HG02973 (cell line): ENCODE results near the gene SLC29A4.
"Not testable (repeated sequence)": the region's sequence is repeated elsewhere in the genome, so short reads cannot be mapped to it uniquely, and the experiment has no call there.

Source experiments
- ATAC-seq: cut with Tn5 transposase; IDR thresholded peaks from one replicate; pipeline ENCODE4 v1.9.1; 2021; ENCODE audit warnings: moderate library complexity; ENCODE audit not compliant: unreplicated experiment

Gene SLC29A4

DNA sequence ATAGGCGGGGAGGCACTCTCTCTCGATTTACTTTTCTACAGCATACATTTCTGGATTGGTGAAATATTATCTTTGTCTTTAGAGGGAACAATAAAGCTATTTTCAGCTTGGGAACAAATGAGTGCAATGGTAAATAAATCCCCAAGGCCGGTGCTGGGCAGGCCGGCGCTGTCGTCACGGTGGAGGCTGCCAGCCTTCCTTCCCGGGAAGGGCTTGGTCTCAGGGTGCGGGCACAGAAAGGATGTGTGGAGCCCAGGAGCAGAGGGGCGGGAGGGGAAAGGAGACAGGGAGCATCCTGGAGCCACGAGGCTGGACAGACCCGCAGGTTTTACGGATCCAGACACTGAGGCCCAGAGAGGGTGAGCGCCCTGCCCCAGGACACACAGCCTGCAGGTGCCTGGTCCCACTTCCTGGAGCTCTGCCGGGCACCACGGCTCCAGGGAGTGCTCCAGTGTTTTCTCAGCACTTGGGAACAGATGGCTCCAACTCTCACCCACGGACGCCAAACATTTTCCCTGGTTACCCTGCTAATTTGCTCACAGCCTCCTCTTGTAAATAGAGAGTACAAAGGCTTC lies 8.8 kb upstream of the SLC29A4 start:
- not testable (repeated sequence) for ATAC-seq

DNA sequence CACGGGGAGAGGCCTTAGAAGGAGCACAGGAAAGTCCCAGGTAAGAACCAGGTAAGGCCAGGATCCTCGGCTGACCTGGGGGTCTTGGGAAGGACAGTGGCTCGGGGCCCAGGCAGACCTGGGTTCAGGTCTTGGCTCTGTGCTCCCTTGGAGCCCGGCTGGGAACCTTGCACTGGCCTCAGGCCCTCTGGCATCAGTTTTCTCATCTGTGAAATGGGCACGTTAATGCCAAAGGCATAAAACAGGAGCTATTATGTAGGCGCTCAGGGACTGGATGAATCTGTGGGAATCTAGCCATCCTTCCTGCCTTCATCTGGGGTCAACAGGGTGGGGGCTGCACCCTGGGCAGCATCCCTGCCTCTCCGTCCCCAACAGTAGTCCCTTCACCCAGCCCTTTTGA lies 8.3 kb upstream of the SLC29A4 start:
- no peak for ATAC-seq

DNA sequence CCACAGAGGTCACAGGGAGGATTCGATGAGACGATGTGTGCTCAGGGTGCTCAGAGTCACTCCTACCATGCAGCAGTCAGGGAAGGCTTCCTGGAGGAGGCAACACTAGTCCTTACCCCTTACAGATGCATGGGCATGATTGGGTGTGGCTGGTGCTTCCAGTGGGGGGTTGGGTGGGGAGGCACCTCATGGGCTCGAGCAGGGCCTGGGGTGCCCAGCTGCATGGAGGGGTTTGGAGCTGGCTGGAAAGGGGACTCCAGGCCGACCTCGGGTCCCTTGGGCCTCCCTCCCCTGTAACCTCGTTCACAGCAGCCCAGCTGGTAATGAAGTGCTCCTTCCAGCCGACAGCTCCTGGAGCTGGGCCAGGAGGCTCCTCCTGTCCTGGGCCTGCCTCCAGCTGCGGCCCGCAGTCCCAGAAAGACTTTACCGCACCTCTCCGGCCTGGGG lies 7.7 kb upstream of the SLC29A4 start:
- ATAC-seq, result not testable (repeated sequence)

DNA sequence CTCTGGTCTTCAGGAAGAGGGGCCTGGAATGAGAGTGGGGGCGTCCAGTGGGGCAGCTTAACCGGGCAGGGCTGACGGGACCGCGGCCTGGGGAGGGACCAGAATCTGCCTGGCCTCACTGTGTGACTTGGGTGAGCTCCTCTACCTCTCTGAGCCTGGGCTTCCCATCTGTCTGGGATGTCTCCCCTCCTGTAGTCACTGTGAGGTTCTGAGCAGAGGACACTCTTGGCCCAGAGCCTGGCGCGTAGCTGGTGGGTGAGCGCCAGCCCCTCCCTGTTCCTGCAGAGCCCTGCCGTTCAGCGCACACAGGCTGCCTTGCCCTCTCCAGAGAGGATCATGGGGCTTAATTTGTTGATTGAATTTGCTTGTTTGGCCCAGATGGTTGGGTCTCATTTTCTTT lies 7.2 kb upstream of the SLC29A4 start:
- ATAC-seq, result not testable (repeated sequence)

DNA sequence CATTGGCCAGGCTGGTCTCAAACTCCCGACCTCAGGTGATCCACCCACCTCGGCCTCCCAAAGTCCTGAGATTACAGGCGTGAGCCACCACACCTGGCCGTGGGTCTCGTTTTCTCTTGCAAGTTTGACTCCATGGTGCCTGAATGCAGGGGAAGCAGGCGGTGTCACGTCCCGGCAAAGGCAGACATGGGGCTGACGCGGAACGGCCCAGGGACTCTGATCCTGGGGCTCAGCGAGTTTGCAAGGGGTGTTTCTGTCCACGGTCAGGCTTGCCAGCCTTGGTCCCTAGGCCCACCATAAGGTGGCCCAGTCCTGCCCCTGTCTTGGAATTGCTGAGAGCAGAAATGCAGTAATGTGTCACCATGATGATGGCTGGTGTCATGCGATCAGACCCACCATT lies 6.6 kb upstream of the SLC29A4 start:
- ATAC-seq, result not testable (repeated sequence)

DNA sequence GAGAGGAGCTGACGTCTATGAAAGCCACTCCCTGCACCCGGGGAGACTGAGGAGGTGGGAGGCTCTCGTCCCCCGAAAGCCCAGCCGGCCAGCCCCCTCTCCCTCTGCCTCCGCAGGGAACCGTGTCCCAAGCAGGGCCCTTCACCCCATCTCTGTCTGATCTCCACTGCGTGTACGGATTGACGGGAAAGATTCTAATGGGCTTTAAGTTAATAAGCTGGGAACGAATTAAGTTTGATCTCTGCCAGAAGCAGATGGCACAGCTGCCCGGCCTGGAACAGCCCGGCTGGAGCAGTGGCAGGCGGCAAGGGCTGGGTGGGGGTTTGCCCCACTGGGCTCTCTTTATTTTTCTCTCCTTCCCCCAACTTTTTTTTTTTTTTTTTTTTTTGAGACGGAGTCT lies 6.1 kb upstream of the SLC29A4 start:
- ATAC-seq, result no peak

DNA sequence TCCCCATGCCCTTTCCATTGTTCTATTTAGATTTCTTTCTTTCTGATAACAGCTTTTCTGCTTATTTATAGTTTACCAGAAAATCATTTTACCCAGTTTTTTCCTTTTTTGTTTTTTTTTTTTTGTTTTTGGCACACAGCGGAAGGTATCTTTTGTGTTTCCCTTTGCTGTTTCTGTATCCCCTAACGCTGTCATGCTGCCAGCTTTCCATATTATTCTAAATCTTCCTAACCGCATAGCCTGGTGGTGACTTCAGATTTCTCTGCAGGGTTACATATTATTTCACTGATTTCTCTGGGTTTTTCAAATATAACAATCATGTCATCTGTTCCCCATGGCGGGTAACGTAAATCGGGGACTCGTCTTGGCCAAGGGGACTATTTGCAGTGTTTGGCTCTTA lies 4.0 kb upstream of the SLC29A4 start:
- no peak for ATAC-seq

DNA sequence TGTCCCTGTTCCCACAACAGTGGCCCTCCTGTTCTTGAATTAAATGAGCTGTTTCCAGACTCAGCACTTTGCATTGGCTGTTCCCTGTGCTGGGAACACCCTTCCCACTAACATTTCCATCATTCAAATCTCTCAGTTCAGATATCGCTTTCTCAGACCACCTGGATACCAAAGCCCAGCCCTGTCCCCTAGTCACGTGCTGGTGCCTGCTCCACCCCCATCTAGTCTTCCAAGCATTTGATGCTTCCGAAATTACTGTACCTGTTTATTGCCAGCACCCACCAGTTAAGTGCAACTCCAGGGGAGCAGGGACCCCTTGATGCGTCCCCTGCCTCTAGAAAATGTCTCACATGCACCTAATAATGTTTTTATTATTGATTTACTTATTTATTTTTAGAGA lies 3.0 kb upstream of the SLC29A4 start:
- no peak for ATAC-seq

DNA sequence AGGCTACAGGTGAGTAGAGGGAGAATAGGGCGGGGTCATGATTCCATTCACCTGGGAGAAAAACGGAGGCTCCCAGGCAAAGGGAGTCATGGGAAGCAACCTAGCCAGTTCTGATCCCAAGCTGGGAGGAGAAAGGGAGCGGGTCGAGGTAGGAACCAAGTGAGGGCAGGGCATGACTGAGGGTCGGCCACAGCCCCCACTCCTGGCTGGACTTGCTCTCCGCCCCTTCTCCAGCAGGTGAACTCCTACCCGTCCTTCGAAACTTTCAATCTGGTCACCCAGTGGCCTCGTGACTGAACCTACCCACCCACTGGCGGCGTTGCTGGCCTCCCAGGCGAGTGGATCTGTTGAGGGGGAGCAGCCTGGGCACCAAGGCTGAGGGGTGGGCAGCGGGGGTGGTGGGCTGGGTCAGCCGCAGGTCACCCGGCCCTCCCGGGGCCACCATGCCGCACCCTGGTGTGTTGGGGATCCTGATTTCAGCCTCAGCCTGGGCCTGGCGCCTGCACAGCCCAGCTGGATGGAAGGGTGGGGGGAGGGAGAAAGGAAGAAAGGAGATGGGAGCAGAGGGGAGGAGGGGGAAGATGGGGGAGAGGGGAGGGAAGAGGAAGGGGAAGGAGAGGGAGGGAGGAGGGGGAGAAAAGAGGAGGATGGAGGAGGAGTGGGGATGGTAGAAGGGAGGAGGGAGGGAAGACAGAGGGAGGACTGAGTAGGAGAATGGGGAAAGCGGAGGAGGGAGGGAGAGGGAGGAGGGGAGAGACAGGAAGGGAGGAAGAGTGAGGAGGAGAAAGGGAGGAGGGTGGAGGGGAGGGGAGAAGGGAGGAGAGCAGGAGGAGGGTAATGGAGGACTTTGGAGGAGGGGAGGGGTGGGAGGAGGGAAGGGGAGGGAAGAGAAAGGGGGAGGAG lies 894 bp upstream of the SLC29A4 start:
- ATAC-seq, result not testable (repeated sequence)

DNA sequence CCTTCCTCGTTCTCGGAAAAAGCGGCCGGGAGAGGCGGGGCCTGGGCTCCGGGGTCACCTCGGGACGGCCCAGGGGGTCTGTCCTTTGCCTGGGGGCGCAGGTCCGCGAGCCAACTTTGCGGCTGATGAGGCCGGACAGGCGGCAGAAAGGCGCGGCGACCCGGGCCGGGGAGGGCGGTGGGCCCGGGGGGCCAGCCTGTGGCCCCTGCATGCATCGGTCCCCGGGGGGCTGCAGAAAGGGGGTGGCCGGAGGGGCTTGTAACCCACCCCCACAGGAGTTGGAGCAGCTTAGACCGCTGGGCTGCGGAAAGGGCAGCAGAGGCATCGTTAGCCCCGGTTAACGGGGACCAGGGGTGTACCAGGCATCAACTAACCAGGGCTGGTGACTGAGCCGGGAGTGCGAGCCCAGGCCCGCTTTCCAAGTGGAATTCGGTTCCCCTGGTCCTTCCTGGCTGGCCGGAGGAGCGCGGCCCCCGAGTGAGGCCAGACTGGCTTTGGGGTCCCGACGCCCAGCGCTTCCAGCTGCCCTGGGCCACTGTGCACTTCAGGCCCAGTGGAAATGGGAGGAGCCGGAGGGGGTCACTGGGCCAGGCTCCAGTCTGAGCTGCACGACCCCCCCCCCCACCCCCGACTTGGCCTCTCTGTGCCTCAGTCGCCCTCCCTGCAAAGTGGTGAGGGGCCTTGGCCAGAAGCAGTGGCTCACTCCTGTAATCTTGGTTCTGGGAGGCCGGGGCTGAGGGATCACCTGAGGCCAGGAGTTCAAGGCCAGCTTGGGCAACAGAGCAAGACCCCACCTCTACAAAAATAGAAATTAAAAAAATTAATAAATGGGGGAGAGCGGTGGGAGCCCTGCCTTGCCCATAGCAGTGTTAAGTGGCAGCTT lies 919 bp downstream of the SLC29A4 start:
- ATAC-seq, result no peak

DNA sequence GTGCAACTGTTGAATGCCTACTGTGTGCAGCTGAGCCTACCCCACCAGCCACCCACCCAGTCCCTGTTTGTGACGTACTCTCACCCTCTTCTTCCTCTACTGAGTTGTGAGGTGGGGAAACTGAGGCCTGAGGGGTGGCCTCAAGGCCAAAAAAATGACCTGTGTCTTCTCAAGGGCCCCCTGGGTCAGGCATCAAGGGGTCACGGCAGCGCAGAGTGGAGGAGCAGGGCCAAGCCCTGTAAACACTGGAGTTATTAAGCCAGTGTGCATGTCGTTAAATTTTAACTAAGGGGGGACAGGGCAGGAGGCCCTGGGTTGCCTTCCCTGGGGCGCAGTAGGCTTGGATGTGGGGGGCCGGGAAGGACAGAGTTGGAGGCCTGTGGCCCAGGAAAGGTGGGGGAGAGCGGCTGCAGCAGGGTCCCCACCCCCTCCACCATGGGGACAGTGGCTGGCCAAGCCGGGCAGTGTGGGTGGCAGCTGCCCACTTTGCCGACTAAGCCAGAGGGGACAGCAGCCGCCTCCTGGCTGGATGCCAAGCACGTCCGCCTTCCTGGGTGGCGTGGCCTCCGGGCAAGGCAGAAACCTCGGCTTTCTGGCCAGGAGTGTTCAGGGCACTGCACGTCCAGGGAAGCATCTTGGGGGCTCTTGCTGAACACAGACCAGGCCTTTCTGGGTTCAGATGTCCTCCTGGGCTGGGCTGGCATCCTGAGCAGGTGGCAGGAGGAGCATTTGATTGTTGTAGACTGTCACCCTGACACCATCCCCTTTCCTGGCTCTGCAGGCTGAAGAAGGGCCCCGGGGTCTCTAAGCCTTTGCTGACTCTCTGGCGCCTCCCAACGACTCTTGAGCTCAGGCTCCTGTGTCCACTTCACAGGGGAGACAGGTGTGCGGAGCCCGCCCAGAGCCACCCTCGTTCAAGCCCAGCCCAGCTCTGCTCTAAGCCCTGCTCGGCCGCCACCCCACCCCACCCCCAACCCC lies 1.9 kb downstream of the SLC29A4 start:
- no peak for ATAC-seq

DNA sequence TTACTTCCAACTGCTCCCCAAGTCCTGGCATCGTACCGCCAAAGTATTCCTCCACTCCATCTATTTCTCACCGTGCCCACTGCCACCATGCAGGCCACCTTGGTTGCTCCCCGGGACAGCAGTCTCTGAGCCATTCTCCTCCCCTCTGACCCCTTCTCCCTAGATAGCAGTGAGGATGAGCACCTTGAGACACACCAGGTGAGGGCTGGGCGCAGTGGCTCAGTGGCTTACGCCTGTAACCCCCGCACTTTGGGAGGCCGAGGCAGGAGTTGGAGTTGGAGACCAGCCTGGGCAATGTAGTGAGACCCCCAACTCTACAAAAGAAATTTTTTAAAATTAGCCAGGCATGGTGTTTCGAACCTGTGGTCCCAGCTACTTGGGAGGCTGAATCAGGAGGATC lies 4.2 kb downstream of the SLC29A4 start:
- no peak for ATAC-seq

DNA sequence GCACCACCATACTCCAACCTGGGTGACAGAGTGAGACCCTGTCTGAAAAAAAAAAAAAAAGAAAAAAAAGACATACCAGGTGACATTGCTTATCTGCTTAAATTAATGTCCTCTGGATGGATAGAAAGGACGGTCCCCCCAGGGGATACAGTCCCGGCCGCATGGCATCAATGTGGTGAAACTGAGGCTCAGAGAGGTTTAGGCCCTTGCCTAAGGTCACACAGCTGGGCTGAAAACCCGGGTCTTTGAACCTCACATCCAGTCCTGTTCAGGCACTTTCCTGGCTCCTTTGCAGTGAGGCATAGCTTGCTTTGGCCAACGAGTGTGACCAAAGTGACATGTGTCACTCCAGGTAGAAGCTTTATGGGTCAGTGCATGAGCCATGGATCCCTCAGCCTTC lies 4.6 kb downstream of the SLC29A4 start:
- ATAC-seq, result not testable (repeated sequence)

DNA sequence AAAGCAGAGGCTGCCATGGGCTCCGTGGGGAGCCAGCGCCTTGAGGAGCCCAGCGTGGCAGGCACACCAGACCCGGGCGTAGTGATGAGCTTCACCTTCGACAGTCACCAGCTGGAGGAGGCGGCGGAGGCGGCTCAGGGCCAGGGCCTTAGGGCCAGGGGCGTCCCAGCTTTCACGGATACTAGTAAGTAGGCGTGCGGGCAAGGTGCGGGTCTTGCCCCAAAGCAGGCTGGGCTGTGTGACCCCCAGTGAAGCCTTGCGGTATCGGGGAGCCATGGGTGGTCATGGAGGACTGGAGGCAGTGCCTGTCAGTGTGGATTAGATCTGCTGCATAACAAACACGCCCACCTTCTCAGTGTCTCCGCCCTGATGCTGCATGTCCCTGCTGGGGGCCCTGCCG lies 5.1 kb downstream of the SLC29A4 start:
- no peak for ATAC-seq

DNA sequence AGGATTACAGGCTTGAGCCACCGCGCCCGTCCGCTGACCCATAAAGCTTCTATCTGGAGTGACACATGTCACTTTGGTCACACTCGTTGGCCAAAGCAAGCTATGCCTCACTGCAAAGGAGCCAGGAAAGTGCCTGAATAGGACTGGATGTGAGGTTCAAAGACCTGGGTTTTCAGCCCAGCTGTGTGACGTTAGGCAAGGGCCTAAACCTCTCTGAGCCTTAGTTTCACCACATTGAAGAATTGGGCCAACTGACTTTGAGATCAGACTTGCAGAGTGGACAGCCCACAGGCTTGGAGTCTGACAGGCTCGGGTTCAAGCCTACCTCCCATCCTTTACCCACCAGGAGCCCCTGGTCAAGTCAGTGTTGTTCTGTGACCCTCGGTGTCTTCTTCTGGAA lies 5.8 kb downstream of the SLC29A4 start:
- not testable (repeated sequence) for ATAC-seq

DNA sequence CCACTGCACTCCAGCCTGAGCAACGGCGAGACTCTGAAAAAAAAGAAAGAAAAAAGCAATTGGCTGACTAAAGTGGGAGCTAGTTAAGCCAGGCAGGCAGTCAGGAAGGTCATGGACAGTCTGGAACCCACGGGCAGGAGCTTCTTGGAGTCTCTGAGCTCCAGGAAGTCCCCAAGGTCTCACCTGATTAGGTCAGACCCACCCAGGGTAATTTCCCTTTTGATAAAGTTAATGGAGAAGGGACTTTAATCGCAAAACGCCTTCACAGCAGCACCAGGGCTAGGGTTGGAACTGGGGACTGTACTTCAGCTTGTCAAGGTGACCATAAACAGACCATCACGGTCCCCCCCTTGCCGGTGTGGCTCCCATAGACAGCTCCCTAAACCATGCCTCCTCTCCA lies 6.6 kb downstream of the SLC29A4 start:
- ATAC-seq, result no peak

DNA sequence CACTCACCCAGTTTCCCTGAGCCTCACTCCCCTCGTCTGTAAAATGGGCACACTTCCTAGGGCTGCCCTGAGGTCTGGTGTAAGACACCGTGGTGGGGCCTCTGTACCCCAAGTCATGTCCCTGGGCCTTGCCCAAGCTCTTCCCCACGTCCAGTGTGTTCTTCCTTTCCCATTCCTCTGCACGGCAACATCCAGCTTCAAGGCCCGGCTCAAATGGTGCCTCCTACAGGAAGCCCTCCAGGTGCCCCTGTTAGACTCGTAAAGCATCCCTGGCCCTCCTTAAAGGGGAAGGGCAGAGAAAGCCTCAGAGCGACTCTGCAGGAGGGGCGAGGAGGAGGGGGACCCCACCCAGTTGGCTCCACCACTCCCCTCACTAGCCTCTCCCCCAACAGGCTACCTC lies 8.6 kb downstream of the SLC29A4 start:
- ATAC-seq, result no peak

DNA sequence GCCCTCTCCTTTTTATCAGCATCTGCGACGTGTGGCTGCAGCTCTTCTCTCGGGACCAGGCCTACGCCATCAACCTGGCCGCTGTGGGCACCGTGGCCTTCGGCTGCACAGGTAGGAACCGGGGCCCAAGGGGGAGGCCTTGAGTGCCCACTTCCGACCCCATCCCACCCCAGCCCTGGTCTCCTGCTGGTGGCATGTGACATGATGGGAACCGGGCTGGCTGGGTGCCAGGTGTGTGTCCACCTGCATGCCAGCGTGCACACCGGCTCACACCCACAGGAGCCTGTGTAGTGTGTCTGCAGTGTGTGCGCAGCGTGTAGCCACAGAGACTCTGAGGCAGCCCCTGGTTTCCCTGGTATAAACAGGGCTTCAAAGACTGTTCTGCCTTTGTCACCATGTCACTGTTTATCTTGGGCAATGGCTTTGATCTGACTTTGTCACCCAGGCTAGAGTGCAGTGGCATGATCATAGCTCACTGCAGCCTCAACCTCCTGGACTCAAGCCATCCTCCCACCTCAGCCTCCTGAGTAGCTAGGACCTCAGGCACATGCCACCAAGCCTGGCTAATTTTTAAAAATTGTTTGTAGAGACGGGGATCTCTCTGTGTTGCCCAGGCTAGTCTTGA lies 9.1 kb downstream of the SLC29A4 start:
- ATAC-seq, result not testable (repeated sequence)

DNA sequence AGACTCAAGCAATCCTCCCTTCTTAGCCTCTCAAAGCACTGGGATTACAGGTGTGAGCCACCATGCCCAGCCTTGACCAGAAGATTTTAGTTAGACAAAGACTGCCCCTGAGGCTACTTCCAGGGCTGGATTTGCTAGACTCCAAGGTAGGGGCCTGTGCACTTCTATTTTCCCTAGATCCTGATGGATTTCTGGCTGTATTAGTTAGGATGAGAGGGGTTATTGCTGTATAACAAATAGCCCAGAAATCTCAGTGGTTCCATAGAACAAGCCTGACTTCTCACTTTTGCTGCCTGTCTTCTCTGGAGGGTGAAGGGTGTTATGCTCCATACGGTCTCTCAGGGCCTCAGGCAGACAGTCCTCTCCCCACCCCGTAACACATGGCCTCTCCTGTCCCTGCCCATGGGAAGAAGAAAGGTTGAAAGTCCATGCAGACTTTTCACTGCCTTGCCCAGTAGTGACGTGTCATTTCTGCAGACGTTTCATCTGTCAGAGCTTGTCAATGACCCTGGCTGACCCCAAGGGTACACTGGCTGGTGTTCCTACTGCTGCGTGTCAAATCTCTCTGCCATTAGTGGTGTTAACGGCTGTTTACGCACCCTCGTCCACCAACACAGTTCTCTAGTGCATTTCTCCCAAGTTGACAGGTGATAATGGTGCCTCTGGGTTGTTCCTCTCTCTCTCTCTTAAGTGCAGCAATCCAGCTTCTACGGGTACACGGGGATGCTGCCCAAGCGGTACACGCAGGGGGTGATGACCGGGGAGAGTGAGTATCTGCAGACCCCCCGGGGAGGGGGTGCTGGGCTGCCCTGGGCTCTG lies 11.6 kb downstream of the SLC29A4 start:
- no peak for ATAC-seq
